Liver (tissue), 9 donors: ENCODE data around the gene MAP2K6. TPM values are rescaled to one million over a fixed set of nuclear protein-coding genes. Genes with fewer than 3 reads are reported as not detected.

Experiments
- DNase-seq: peaks from one replicate; pipeline ENCODE4 v3.0.0-alpha.2; 2017; ENCODE audit warnings: low spot score
- H3K27ac ChIP-seq, 2 donors: one replicate each; pipeline ENCODE4 v1.7.0; 2013; ENCODE audit warnings: inconsistent platforms in 2 of 2, low read length in 2 of 2, control low read depth in 1 of 2, low read depth in 1 of 2, mild to moderate bottlenecking in 1 of 2
- H3K27me3 ChIP-seq, 4 donors: one replicate each; pipeline versions ENCODE4 v1.6.1 to v1.7.0; 2013; ENCODE audit warnings: low read length in 3 of 4, inconsistent platforms in 1 of 4, mild to moderate bottlenecking in 1 of 4, moderate library complexity in 1 of 4; ENCODE audit not compliant: control insufficient read depth in 4 of 4, insufficient read depth in 4 of 4
- H3K36me3 ChIP-seq, 4 donors: one replicate each; pipeline versions ENCODE4 v1.6.1 to v1.7.0; 2013; ENCODE audit warnings: low read length in 3 of 4, mild to moderate bottlenecking in 3 of 4, low read depth in 1 of 4, moderate library complexity in 1 of 4; ENCODE audit not compliant: control insufficient read depth in 4 of 4, insufficient read depth in 3 of 4
- H3K4me1 ChIP-seq, 4 donors: one replicate each; pipeline versions ENCODE4 v1.6.1 to v1.7.0; 2013; ENCODE audit warnings: low read length in 3 of 4, mild to moderate bottlenecking in 3 of 4, moderate library complexity in 1 of 4; ENCODE audit not compliant: control insufficient read depth in 4 of 4, insufficient read depth in 4 of 4
- H3K4me3 ChIP-seq, 3 donors: one replicate each; pipeline versions ENCODE4 v1.6.1 to v1.7.0; 2013; ENCODE audit warnings: low read length in 3 of 3, control low read depth in 1 of 3, low read depth in 1 of 3, mild to moderate bottlenecking in 1 of 3
- H3K9ac ChIP-seq, 2 donors: one replicate each; pipeline ENCODE4 v1.7.0; 2013; ENCODE audit warnings: low read length in 2 of 2, mild to moderate bottlenecking in 2 of 2, moderate library complexity in 2 of 2, control low read depth in 1 of 2, low read depth in 1 of 2
- H3K9me3 ChIP-seq, 4 donors: one replicate each; pipeline versions ENCODE4 v1.6.1 to v1.7.0; 2013; ENCODE audit warnings: low read length in 3 of 4; ENCODE audit not compliant: control insufficient read depth in 4 of 4
- EGR1 ChIP-seq, 2 donors: IDR thresholded peaks; 2 replicates each; pipeline ENCODE4 v1.6.1; 2016 to 2018; ENCODE audit warnings: antibody characterized with exemption in 2 of 2, low read depth in 2 of 2
- FOXA1 ChIP-seq: IDR thresholded peaks from 2 replicates; pipeline ENCODE4 v1.6.1; 2016; ENCODE audit warnings: antibody characterized with exemption
- FOXA2 ChIP-seq: IDR thresholded peaks from 2 replicates; pipeline ENCODE4 v1.6.1; 2016; ENCODE audit warnings: antibody characterized with exemption
- GABPA ChIP-seq, 2 donors: IDR thresholded peaks in 1 of 2; conservative IDR thresholded peaks in 1 of 2; 2 replicates each; pipeline ENCODE4 v1.6.1; 2016; ENCODE audit warnings: antibody characterized with exemption in 2 of 2, mild to moderate bottlenecking in 1 of 2, moderate library complexity in 1 of 2
- HNF4A ChIP-seq, 2 donors: conservative IDR thresholded peaks; 2 replicates each; pipeline ENCODE4 v1.6.1; 2016; ENCODE audit warnings: antibody characterized with exemption in 2 of 2, mild to moderate bottlenecking in 2 of 2
- HNF4G ChIP-seq: IDR thresholded peaks from 2 replicates; pipeline ENCODE4 v1.6.1; 2016; ENCODE audit warnings: antibody characterized with exemption
- JUND ChIP-seq, 2 donors: IDR thresholded peaks; 2 replicates each; pipeline ENCODE4 v1.6.1; 2016; ENCODE audit warnings: antibody characterized with exemption in 2 of 2
- NR2F2 ChIP-seq: IDR thresholded peaks from 2 replicates; pipeline ENCODE4 v1.6.1; 2016; ENCODE audit warnings: antibody characterized with exemption
- RAD21 ChIP-seq, 2 donors: IDR thresholded peaks; 2 replicates each; pipeline ENCODE4 v1.6.1; 2016; ENCODE audit warnings: antibody characterized with exemption in 2 of 2, mild to moderate bottlenecking in 2 of 2
- RXRA ChIP-seq, 2 donors: IDR thresholded peaks; 2 replicates each; pipeline ENCODE4 v1.6.1; 2017 to 2018; ENCODE audit warnings: antibody characterized with exemption in 2 of 2, mild to moderate bottlenecking in 1 of 2
- SP1 ChIP-seq: IDR thresholded peaks from 2 replicates; pipeline ENCODE4 v1.6.1; 2018; ENCODE audit warnings: antibody characterized with exemption, mild to moderate bottlenecking
- TAF1 ChIP-seq: conservative IDR thresholded peaks from 2 replicates; pipeline ENCODE4 v1.6.1; 2016; ENCODE audit warnings: antibody characterized with exemption, mild to moderate bottlenecking
- YY1 ChIP-seq: IDR thresholded peaks from 2 replicates; pipeline ENCODE4 v1.6.1; 2016; ENCODE audit warnings: antibody characterized with exemption, mild to moderate bottlenecking
- WGBS: extraction: QIAGEN DNeasy Blood & Tissue Kit; methylation state at CpG from one replicate; pipeline ENCODE4 v1.1.7; 2013; 5-methylcytosine and 5-hydroxymethylcytosine counted together
- polyA plus RNA-seq, 2 donors: library from polyadenylated mRNA; stranded (reverse) in 1 of 2; unstranded in 1 of 2; fragments of 200-250 nt in 1 of 2; fragments of >200 nt in 1 of 2; fragmentation: Nextera tagmentation in 1 of 2; extraction: Ambion mirVana in 1 of 2; gene quantifications; one replicate each; pipeline versions ENCODE4 v1.2.1 to v1.2.3, GENCODE V29; 2013 to 2015
- total RNA-seq, 2 donors: library from RNA; depleted of rRNA; stranded (reverse); fragments of >200 nt; gene quantifications; one replicate each; pipeline ENCODE4 v1.2.3, GENCODE V29; 2014
- TF ChIP-seq, protein P1 (sequence below): IDR thresholded peaks from 2 replicates; pipeline ENCODE4 v1.6.1; 2016; ENCODE audit warnings: antibody characterized with exemption
- TF ChIP-seq, protein P2 (sequence below): fragments of 150-350 bp; IDR thresholded peaks from 2 replicates; pipeline ENCODE4 v1.5.1; 2017; ENCODE audit warnings: improper control_type of control experiment, low read depth, low read length; ENCODE audit not compliant: missing input control
- TF ChIP-seq, protein P3 (sequence below): IDR thresholded peaks from 2 replicates; pipeline ENCODE4 v1.6.1; 2016; ENCODE audit warnings: antibody characterized with exemption, mild to moderate bottlenecking
- TF ChIP-seq, protein P4 (sequence below): IDR thresholded peaks from 2 replicates; pipeline ENCODE4 v1.6.1; 2016; ENCODE audit warnings: antibody characterized with exemption
- TF ChIP-seq, protein P5 (sequence below): IDR thresholded peaks from 2 replicates; pipeline ENCODE4 v1.6.1; 2016; ENCODE audit warnings: antibody characterized with exemption
- donor health status: healthy.
- donor health status: healthy.
- donor health status: healthy.
- donor health status: healthy.
- donor health status: healthy.

MAP2K6 gene
- total and polyA plus RNA-seq, 4 donors: 0.31 to 5.4 (median 2.6) TPM

DNA sequence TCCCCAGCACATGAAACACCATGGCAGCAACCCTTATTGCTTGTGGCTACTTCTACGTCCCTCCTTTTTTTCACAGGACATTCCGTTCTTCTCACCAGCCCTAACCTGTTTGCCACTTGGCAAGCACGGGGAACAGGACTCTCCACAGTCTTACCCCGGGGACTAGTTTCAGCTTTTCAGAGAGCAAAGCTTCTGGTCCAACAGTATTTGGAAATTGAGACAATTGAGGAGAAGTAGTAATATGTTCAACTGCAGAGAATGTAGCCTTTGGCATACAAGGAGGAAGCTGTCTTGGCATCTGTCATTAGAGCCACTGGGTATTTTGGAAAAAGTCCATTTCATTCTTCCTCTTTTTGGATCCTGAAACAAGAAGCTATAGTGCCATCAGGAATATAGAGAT lies 65.7 kb downstream of the MAP2K6 start:
- Histone ChIP-seq H3K9ac (no peak overlapping the region), H3K4me3 (no peak overlapping the region), H3K4me1 (peaks cover 0 to 13% (median 4%) of the 10 kb centered on the region in 4 donors), H3K36me3 (no peaks in the 10 kb centered on the region), H3K27me3 (no peaks in the 10 kb centered on the region), H3K9me3 (no peaks in the 10 kb centered on the region), H3K27ac (no peak overlapping the region)
- 94% methylated on average over 4 of the region's 4 CpGs for WGBS
- TF ChIP-seq GABPA (IDR thresholded peaks at IDR 0.05 in 1 of 2, conservative IDR thresholded peaks at IDR 0.05 in 1 of 2) (no peak), TAF1 (no peak)
- TF ChIP-seq, protein P1, sequence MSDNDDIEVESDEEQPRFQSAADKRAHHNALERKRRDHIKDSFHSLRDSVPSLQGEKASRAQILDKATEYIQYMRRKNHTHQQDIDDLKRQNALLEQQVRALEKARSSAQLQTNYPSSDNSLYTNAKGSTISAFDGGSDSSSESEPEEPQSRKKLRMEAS: no peak
- TF ChIP-seq, protein P2, sequence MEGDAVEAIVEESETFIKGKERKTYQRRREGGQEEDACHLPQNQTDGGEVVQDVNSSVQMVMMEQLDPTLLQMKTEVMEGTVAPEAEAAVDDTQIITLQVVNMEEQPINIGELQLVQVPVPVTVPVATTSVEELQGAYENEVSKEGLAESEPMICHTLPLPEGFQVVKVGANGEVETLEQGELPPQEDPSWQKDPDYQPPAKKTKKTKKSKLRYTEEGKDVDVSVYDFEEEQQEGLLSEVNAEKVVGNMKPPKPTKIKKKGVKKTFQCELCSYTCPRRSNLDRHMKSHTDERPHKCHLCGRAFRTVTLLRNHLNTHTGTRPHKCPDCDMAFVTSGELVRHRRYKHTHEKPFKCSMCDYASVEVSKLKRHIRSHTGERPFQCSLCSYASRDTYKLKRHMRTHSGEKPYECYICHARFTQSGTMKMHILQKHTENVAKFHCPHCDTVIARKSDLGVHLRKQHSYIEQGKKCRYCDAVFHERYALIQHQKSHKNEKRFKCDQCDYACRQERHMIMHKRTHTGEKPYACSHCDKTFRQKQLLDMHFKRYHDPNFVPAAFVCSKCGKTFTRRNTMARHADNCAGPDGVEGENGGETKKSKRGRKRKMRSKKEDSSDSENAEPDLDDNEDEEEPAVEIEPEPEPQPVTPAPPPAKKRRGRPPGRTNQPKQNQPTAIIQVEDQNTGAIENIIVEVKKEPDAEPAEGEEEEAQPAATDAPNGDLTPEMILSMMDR: no peak
- DNase-seq: no peak

DNA sequence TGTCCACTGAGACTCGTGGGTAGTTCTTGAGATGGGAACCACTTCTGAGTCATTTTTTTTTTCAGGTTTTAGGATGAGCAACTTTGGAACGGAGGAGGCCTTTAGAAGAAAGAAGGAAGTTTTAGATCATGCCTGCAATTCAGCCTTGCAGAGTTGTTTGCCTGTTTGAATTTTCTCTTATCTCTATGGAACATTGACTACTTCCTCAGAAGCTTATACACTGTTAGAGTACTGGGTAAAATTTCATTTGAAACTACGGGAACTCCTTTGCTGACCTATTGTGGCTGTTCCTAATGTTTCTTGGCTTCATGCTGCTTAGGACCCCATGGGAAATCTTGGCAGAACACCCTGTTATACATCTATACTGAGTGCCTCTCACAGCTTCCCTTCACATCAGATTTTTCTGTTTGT lies 70.8 kb downstream of the MAP2K6 start:
- Histone ChIP-seq H3K27ac (no peak overlapping the region), H3K9ac (no peak overlapping the region), H3K4me1 (peaks cover 0 to 11% (median under 1%) of the 10 kb centered on the region in 4 donors), H3K4me3 (no peak overlapping the region), H3K9me3 (no peaks in the 10 kb centered on the region), H3K36me3 (no peaks in the 10 kb centered on the region), H3K27me3 (no peaks in the 10 kb centered on the region)
- peak; percentile 52 for TF ChIP-seq NR2F2
- TF ChIP-seq, protein P1: no peak
- WGBS: 65% methylated on average over 3 of the region's 3 CpGs
- no peak for DNase-seq

DNA sequence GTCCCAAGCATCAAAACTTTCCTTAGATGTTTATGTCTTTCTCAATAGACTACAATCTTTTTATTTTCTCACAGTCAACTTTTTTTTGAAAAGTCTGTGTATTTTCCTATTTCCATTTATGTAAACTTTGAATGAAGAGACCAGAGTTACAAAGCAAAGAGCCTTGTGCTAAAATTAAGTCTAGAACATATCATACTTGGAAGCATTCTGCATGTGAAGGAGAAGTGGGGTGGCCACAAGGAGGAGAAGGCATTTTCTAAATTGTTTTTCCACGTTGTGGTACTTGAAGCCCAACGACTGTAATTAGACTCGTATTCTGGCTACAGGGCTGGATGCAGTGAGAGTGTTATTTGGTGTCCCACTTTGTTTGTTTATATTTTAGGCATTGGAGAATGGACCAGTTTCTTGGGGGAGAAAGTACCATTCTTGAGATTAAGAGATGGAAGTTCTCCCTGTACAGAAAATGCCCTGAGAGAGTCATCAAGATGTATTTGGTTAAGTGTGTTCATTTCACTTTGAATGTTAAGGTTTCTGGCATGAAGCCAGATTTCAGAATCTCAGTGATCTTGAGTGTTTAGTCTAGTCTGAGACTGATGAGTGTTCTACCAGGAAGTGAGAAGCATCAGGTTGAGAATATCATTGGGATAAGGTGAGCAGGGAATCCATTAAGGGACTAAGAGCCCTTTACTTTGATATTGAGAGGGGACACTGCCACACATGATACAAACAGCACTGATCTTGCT lies 71.6 kb downstream of the MAP2K6 start:
- H3K4me3 ChIP-seq: no peak overlapping the region
- 63% methylated on average over 3 of the region's 3 CpGs for WGBS
- no peaks in the 10 kb centered on the region for H3K9me3 ChIP-seq
- no peaks in the 10 kb centered on the region for H3K27me3 ChIP-seq
- H3K27ac ChIP-seq: no peak overlapping the region
- H3K9ac ChIP-seq: no peak overlapping the region
- H3K36me3 ChIP-seq: no peaks in the 10 kb centered on the region
- H3K4me1 ChIP-seq: peaks cover 0 to 11% (median under 1%) of the 10 kb centered on the region in 4 donors
- no peak for DNase-seq
- TF ChIP-seq RAD21 (IDR thresholded peaks at IDR 0.05) (no peak), TAF1 (no peak), JUND (IDR thresholded peaks at IDR 0.05) (no peak), HNF4G (no peak), HNF4A (conservative IDR thresholded peaks at IDR 0.05) (no peak), FOXA2 (no peak), YY1 (no peak), EGR1 (IDR thresholded peaks at IDR 0.05; ENCODE audit: low read depth in 2 of 2) (no peak), RXRA (IDR thresholded peaks at IDR 0.05) (no peak), SP1 (no peak), FOXA1 (no peak)
- TF ChIP-seq, protein P1: no peak
- TF ChIP-seq, protein P3, sequence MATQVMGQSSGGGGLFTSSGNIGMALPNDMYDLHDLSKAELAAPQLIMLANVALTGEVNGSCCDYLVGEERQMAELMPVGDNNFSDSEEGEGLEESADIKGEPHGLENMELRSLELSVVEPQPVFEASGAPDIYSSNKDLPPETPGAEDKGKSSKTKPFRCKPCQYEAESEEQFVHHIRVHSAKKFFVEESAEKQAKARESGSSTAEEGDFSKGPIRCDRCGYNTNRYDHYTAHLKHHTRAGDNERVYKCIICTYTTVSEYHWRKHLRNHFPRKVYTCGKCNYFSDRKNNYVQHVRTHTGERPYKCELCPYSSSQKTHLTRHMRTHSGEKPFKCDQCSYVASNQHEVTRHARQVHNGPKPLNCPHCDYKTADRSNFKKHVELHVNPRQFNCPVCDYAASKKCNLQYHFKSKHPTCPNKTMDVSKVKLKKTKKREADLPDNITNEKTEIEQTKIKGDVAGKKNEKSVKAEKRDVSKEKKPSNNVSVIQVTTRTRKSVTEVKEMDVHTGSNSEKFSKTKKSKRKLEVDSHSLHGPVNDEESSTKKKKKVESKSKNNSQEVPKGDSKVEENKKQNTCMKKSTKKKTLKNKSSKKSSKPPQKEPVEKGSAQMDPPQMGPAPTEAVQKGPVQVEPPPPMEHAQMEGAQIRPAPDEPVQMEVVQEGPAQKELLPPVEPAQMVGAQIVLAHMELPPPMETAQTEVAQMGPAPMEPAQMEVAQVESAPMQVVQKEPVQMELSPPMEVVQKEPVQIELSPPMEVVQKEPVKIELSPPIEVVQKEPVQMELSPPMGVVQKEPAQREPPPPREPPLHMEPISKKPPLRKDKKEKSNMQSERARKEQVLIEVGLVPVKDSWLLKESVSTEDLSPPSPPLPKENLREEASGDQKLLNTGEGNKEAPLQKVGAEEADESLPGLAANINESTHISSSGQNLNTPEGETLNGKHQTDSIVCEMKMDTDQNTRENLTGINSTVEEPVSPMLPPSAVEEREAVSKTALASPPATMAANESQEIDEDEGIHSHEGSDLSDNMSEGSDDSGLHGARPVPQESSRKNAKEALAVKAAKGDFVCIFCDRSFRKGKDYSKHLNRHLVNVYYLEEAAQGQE: no peak
- TF ChIP-seq, protein P4, sequence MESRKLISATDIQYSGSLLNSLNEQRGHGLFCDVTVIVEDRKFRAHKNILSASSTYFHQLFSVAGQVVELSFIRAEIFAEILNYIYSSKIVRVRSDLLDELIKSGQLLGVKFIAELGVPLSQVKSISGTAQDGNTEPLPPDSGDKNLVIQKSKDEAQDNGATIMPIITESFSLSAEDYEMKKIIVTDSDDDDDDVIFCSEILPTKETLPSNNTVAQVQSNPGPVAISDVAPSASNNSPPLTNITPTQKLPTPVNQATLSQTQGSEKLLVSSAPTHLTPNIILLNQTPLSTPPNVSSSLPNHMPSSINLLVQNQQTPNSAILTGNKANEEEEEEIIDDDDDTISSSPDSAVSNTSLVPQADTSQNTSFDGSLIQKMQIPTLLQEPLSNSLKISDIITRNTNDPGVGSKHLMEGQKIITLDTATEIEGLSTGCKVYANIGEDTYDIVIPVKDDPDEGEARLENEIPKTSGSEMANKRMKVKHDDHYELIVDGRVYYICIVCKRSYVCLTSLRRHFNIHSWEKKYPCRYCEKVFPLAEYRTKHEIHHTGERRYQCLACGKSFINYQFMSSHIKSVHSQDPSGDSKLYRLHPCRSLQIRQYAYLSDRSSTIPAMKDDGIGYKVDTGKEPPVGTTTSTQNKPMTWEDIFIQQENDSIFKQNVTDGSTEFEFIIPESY: no peak
- TF ChIP-seq, protein P5, sequence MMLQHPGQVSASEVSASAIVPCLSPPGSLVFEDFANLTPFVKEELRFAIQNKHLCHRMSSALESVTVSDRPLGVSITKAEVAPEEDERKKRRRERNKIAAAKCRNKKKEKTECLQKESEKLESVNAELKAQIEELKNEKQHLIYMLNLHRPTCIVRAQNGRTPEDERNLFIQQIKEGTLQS: no peak
